Activated naive CD8-positive, alpha-beta T cell treated with anti-CD3 and anti-CD28 coated beads, Interleukin-2, amount 50 U/mL, for 16 hours (primary cell): ENCODE measurements around the gene MCEMP1.

Experiments
- DNase-seq: peaks from one replicate; pipeline ENCODE4 v3.0.0-alpha.2; 2020; ENCODE audit warnings: low read depth, low spot score

MCEMP1 gene, protein sequence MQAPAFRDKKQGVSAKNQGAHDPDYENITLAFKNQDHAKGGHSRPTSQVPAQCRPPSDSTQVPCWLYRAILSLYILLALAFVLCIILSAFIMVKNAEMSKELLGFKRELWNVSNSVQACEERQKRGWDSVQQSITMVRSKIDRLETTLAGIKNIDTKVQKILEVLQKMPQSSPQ

GRCh38 chr19:7676854-7677253 is at the start of gene MCEMP1:
TSS of gene MCEMP1 (plus strand) at chr19:7677090. CDS start at chr19:7677121, 31 bp downstream.
- DNase-seq: no peak

DNA sequence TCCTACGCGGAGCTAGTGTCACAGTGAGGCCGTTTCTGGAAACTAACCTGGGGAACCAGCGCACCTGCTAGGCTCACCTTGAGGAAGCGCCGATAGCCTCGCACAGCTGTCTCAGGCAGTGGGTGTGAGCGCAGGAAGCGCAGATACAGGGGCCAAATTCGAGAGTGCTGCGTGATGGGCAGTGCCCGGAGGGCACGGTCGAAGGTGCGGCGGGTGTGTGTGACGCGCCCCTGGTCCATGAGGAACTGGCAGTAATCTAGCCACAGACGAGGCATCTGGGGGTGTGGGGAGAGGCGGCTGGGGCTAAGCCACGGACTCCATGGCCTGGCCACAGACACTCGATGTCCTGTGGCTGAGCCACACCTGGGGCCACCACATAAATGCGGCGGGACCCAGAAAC is 49.7 kb upstream of the MCEMP1 start:
- no peak for DNase-seq

DNA sequence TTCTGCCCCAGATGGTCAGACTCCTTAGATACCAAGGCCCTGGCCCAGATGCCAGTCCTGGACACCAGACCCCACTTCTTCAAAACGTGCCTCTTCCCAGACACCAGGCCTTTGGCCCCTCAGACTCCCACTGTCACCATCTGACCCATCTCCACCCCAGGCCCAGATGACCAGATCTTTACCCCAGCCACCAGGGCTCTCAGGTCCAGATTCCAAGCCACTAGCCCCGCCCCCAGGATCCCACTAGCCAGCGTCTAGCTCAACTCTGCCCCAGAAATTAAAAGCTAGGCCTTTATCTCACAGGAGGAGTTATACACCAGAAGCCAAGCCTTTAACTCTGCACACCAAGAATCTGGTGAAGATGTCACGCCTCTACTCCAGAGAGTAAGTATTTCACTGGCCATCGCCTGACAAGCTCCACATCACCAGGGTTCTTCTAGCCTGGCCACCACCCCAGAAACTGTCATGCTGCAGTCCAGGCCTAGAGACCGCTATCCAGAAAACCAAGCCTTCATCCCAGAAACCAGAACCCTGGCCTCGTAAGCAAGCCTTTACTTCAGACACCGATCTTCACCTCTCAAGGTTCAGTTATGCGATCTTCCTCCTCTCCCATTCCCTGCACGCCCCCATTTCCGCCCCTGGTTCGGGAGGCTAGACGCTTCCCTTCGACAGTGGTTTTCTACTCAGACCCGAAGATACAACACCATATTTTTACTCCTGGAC is 48.1 kb upstream of the MCEMP1 start:
- DNase-seq: no peak

GRCh38 chr19:7629347-7630054 is 47.4 kb upstream of the MCEMP1 start, which contains the start of the genes PET100 and XAB2:
TSS of gene PET100 (plus strand) at chr19:7629793. CDS start at chr19:7629834, 41 bp downstream.
TSS of gene XAB2 (minus strand) at chr19:7629545. CDS start at chr19:7629527, 18 bp downstream.
- peak; percentile 84 for DNase-seq

- DNase-seq: no peak
These were observed 45.3 kb upstream of the MCEMP1 start for GRCh38 chr19:7631577-7631976.

- no peak for DNase-seq
These were observed 44.3 kb upstream of the MCEMP1 start for GRCh38 chr19:7632340-7633203.

- no peak for DNase-seq
These were observed 43.2 kb upstream of the MCEMP1 start, which contains the start of gene PCP2 for GRCh38 chr19:7633698-7634097. TSS of gene PCP2 (minus strand) at chr19:7633719. CDS start at chr19:7633457, 262 bp downstream.

GRCh38 chr19:7635670-7636069 is 41.2 kb upstream of the MCEMP1 start:
- no peak for DNase-seq

DNA sequence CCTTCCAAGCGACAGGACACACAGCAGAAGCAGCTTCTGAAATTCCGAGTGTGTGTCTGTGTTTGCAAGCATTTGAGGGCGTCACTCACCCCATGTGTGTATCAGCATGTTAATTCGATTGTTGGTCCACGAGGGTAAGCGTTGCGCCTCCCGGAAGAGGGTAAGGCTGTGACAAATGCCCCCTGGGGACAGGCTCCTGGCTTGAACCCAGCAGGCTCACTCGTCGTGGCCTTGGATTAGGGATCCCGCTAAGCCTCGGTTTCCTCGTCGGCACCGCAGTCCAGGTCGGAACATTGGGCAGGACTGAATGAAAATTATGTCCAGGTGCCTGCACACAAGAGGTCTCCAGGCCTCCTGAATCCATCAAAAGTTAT is 40.6 kb upstream of the MCEMP1 start:
- no peak for DNase-seq

GRCh38 chr19:7636691-7637373 is 40.1 kb upstream of the MCEMP1 start, which contains the start of gene STXBP2:
TSS of gene STXBP2 (plus strand) at chr19:7637110. CDS start at chr19:7637150, 40 bp downstream.
- DNase-seq: peak; percentile 83

DNA sequence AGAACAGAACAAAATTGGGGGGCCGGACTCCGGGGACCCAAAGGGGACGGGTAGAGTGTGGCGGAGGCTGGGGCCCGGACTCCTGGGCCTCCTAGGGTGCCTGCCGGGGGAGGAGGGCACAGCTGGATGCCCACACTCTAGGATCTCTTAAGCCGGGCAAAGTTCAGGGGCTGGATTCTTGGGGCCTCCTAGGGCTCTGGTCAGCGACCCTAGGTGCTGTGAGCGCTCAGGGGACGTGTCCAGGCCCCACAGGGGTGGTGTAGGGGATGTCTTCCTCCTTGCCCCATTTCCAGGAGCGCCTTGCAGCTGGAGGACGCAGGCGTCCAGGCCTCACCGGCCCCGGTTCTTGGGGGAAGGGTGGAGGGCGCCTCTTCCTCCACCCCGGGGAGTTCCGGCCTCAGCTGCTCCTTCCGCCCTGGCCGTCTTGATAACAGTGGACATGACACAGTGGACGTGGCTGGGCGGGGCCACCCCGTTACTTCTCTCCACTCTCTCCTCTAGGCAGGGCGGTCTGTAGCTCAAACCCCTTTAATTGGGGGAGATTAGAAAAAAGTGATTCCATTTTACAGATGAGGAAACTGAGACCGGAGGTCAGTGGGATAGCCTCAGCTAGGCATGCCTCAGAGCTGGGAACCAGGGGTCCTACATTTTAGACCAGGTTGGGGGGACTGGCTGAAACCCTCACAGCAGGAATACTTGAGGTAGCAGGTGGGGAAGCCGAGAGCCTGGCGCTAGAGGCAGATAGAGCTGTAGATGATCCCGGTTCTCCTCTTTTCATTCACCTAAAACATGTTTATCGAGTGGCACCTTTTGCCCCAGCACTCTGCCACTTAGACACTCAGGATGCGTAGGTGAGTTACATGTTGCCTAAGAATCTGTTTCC is 39.3 kb upstream of the MCEMP1 start:
- DNase-seq: no peak

DNA sequence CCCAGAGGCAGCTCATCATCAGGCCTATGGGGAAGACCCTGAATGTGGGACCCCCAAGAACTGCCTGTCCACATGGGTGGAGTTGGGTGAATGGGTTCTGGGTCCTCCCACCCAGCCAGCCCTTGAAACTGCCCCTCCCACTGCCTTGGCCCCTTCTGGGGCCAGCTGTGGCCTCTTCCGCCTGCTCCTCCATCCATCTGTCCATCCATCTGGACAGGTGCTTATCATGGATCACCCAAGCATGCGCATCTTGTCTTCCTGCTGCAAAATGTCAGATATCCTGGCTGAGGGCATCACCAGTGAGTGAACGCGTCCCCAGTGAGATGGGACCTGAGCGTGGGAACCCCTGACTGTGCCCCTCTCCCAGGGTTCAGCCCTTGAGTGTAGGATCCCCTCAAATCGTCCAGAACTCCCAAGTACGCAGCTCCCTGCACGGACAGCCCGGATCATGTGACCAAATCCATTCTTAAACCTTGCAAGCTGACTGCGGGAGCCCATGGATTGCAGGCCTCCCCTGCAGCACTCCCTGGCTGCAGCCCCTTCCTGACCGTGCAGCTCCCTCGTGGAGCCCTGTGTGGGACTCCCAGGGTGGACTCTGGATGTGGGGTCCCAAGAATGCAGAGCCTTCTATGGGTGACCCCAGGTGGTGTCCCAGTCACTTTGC is 38.0 kb upstream of the MCEMP1 start:
- DNase-seq: no peak

- DNase-seq: no peak
These were observed 37.0 kb upstream of the MCEMP1 start for GRCh38 chr19:7639863-7640348.

DNA sequence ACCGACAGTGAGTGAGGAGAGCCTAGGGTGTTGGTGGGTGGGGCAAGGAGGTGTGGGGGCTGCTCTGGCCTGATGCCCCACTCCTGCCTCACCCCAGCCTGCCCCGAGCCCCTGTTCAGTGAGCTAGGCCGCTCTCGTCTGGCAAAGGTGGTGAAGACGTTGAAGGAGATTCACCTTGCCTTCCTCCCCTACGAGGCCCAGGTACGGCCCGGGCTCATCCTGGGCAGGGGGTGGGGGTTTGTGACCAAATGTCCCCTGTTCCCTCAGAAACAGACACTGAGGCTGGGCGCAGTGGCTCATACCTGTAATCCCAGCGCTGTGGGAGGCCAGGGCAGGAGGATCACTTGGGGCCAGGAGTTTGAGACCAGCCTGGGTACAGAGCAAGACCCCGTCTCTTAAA is 36.1 kb upstream of the MCEMP1 start:
- DNase-seq: no peak

GRCh38 chr19:7641290-7642276 is 35.3 kb upstream of the MCEMP1 start:
- DNase-seq: no peak

GRCh38 chr19:7642295-7643030 is 34.4 kb upstream of the MCEMP1 start:
- no peak for DNase-seq

DNA sequence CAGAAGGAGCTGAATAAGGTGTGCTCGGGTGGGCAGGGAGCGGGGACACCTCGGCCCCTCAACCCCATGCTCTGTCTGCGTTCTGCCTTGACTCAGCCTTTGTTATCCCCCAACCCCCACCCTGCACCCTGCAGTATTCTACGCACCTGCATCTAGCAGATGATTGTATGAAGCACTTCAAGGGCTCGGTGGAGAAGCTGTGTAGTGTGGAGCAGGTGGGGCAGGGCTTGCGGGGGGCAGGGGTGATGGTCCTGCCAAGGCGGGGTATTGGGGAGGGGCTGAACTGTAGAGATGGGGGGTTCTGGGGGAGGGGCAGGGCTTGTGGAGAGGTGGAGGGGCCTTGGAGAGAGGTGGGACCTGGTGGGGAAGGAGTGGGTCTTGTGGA is 33.9 kb upstream of the MCEMP1 start:
- no peak for DNase-seq
